ENCODE results near the gene RTTN.
A peak's percentile ranks its signal among the peaks of the same experiment; 100 is the strongest.

The RTTN gene

GRCh38 chr18:69996951-69997798, 208.3 kb downstream of the RTTN start:
- no peak for DNase-seq (ENCODE audit: low read depth in 2 of 2)
- no peak for TF ChIP-seq CTCF (IDR thresholded peaks at IDR 0.05; ENCODE audit: low read depth, low read length)
- no peak overlapping the region for H3K4me3 ChIP-seq (replicated peaks in 1 of 2; ENCODE audit: low read depth in 2 of 2, low read length in 2 of 2)

- no peak for TF ChIP-seq CTCF (IDR thresholded peaks at IDR 0.05; ENCODE audit: low read depth, low read length)
- no peak for DNase-seq (ENCODE audit: low read depth in 2 of 2)
- no peak overlapping the region for H3K4me3 ChIP-seq (replicated peaks in 1 of 2; ENCODE audit: low read depth in 2 of 2, low read length in 2 of 2)
Measured at GRCh38 chr18:69996417-69996816, 209.1 kb downstream of the RTTN start.

- DNase-seq (ENCODE audit: low read depth in 2 of 2): no peak
- no peak overlapping the region for H3K4me3 ChIP-seq (replicated peaks in 1 of 2; ENCODE audit: low read depth in 2 of 2, low read length in 2 of 2)
- TF ChIP-seq CTCF (IDR thresholded peaks at IDR 0.05; ENCODE audit: low read depth, low read length): no peak
Measured at GRCh38 chr18:69995774-69996173, 209.7 kb downstream of the RTTN start.

GRCh38 chr18:69992776-69993175, 212.7 kb downstream of the RTTN start:
- peak in 1 of 2 donors; percentile 78 for DNase-seq (ENCODE audit: low read depth in 2 of 2)
- no peak for TF ChIP-seq CTCF (IDR thresholded peaks at IDR 0.05; ENCODE audit: low read depth, low read length)
- H3K4me3 ChIP-seq (replicated peaks in 1 of 2; ENCODE audit: low read depth in 2 of 2, low read length in 2 of 2): no peak overlapping the region

GRCh38 chr18:69987870-69988269, 217.6 kb downstream of the RTTN start:
- TF ChIP-seq CTCF (IDR thresholded peaks at IDR 0.05; ENCODE audit: low read depth, low read length): no peak
- no peak for DNase-seq (ENCODE audit: low read depth in 2 of 2)
- H3K4me3 ChIP-seq (replicated peaks in 1 of 2; ENCODE audit: low read depth in 2 of 2, low read length in 2 of 2): no peak overlapping the region

- DNase-seq (ENCODE audit: low read depth in 2 of 2): no peak
- H3K4me3 ChIP-seq (replicated peaks in 1 of 2; ENCODE audit: low read depth in 2 of 2, low read length in 2 of 2): no peak overlapping the region
- TF ChIP-seq CTCF (IDR thresholded peaks at IDR 0.05; ENCODE audit: low read depth, low read length): no peak
Measured at GRCh38 chr18:69985239-69985638, 220.2 kb downstream of the RTTN start.

Measured in cardiac fibroblast (primary cell).